Fibroblast of pulmonary artery (primary cell): Measurements from ENCODE around the gene CSTF2T.

Experiments
- DNase-seq: peaks from one replicate; pipeline ENCODE4 v3.0.0-alpha.2; 2010; ENCODE audit warnings: low read depth
- H3K4me3 ChIP-seq: replicated peaks from 2 replicates; pipeline ENCODE4 v1.5.1; 2011; ENCODE audit warnings: low read depth, mild to moderate bottlenecking, control low read depth, low read length, moderate library complexity
- CTCF ChIP-seq: IDR thresholded peaks from 2 replicates; pipeline ENCODE4 v1.5.1; 2011; ENCODE audit warnings: mild to moderate bottlenecking, control low read depth, low read length, inconsistent platforms; ENCODE audit errors: missing control alignments

CSTF2T gene

GRCh38 chr10:51658000-51658399 lies 41.4 kb downstream of the CSTF2T start:
- TF ChIP-seq CTCF, result no peak
- H3K4me3 ChIP-seq, result no peak overlapping the region
- DNase-seq, result no peak

- no peak for TF ChIP-seq CTCF
- DNase-seq, result no peak
- H3K4me3 ChIP-seq, result no peak overlapping the region
Observed at GRCh38 chr10:51656503-51656902, 42.9 kb downstream of the CSTF2T start.

DNA sequence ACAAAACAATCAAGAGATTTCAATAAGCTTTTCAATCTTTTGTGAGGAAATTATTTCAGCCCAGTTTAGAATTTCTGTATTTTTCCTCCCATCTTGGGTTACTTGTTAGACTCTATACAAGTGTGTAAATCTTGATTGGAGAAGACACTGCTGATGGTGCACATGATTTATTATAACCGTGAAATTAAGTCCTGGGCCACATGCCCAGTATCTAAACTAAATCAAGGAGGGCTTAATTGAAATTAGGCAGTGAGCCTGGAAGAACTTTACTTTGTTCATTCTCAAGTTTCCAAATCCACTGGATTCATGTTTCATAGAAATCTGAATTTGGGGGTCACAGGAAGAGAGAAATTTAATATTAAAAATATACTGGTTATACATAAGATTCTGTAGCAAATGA lies 44.5 kb downstream of the CSTF2T start:
- TF ChIP-seq CTCF, result no peak
- H3K4me3 ChIP-seq, result no peak overlapping the region
- no peak for DNase-seq

DNA sequence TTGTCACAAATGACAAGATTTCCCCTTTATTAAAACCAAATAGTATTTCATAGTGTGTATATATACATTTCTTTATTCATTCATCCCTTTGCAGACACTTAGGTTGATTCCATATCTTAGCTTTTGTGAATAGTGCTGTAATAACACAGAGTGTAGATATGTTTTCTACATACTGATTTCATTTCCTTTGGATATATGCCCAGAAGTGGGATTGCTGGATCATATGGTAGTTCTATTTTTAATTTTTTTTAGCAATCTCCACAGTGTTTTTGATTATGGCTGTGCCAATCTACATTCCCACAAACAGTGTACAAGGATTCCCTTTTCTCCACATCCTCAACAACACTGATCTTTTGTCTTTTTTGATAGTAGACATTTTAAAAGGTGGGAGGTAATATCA lies 46.4 kb downstream of the CSTF2T start:
- no peak overlapping the region for H3K4me3 ChIP-seq
- no peak for TF ChIP-seq CTCF
- peak; percentile 55 for DNase-seq

DNA sequence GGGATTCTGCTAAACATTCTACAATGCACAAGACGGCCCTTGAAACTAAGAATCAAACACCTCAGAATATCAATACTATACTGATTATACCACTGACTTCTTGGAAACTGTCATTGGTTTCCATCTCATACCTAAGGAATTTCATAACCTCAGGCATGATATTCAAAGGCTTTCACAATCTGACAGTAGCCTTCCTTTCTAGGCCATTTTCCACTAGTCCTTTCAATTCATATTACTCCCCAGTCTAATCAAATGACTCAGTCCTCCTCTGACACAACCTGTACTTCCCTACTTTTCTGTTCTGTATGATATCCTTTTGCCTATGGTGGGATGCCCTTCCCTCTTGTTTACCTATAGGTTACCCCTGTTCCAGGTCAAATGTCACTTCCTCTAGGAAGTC lies 48.3 kb downstream of the CSTF2T start:
- no peak overlapping the region for H3K4me3 ChIP-seq
- TF ChIP-seq CTCF, result no peak
- peak; percentile 58 for DNase-seq

- TF ChIP-seq CTCF, result no peak
- DNase-seq, result peak; percentile 17
- no peak overlapping the region for H3K4me3 ChIP-seq
Observed at GRCh38 chr10:51649064-51649463, 50.3 kb downstream of the CSTF2T start.
